ENCODE results near the gene XCL2. TPM values are rescaled to one million over a fixed set of nuclear protein-coding genes. Genes with fewer than 3 reads are reported as not detected.

The XCL2 gene
- total RNA-seq, 1 donor from 2014 or later = not detected

GRCh38 chr1:168555508-168556046 is 11.8 kb upstream of the XCL2 start:
- Mint-ChIP-seq H3K4me3 (ENCODE audit: low read depth) (no peak overlapping the region), H3K27ac (no peak overlapping the region), H3K36me3 (ENCODE audit: insufficient read depth) (no peaks in the 10 kb centered on the region), H3K4me1 (ENCODE audit: low read depth) (peaks cover 18% of the 10 kb centered on the region), H3K9me3 (ENCODE audit: low read depth) (no peaks in the 10 kb centered on the region), H3K27me3 (no peaks in the 10 kb centered on the region)
- DNase-seq (ENCODE audit: low spot score, unreplicated experiment) = no peak
- TF ChIP-seq, protein P1, sequence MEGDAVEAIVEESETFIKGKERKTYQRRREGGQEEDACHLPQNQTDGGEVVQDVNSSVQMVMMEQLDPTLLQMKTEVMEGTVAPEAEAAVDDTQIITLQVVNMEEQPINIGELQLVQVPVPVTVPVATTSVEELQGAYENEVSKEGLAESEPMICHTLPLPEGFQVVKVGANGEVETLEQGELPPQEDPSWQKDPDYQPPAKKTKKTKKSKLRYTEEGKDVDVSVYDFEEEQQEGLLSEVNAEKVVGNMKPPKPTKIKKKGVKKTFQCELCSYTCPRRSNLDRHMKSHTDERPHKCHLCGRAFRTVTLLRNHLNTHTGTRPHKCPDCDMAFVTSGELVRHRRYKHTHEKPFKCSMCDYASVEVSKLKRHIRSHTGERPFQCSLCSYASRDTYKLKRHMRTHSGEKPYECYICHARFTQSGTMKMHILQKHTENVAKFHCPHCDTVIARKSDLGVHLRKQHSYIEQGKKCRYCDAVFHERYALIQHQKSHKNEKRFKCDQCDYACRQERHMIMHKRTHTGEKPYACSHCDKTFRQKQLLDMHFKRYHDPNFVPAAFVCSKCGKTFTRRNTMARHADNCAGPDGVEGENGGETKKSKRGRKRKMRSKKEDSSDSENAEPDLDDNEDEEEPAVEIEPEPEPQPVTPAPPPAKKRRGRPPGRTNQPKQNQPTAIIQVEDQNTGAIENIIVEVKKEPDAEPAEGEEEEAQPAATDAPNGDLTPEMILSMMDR (IDR thresholded peaks at IDR 0.05; ENCODE audit: unreplicated experiment) = no peak

GRCh38 chr1:168554603-168555483 is 11.0 kb upstream of the XCL2 start:
- Mint-ChIP-seq H3K27me3 (no peaks in the 10 kb centered on the region), H3K27ac (peak overlapping the region; percentile 77), H3K36me3 (ENCODE audit: insufficient read depth) (no peaks in the 10 kb centered on the region), H3K9me3 (ENCODE audit: low read depth) (no peaks in the 10 kb centered on the region), H3K4me3 (ENCODE audit: low read depth) (no peak overlapping the region), H3K4me1 (ENCODE audit: low read depth) (peaks cover 18% of the 10 kb centered on the region)
- TF ChIP-seq, protein P1 (IDR thresholded peaks at IDR 0.05; ENCODE audit: unreplicated experiment) = no peak
- DNase-seq (ENCODE audit: low spot score, unreplicated experiment) = no peak

DNA sequence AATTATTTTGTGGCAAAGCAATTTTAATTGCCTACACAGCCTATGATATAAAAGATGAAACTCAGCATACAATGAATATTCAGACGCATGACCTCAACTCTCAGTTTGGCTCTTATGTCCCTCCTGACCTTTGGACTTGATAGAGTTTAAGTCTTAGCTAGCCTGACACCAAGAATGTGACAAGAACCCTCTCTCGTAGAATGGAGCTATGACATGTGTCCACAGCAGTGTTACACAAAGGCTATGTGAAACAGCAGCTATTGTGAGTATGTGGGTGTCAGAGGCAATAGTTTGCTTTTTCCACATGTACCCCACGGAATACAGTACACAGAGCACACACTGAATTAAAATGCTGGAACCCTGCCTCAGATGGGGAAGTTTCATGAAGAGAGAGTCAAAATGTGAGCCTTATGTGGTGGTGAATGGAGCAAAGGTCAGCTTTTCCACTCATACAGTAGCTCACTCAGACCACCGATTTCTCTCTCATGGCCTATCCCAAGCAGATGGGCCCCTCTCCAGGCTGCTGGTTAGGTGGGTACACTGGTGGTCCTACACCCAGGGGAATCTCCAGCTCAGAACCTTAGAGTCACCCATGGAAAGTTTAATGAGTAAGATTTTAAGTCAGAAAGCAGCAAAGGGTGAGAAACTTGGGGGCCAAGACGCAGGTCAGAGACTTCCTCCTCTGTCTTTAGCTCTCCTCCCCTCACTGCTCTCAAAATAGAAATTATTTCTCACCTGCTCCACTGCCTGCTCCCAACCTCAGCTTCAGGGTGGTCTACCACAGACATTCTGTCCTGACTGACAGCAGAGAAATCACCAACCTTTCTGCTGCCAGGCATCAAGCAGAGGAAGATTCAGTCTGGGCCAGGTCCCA is 10.1 kb upstream of the XCL2 start:
- Mint-ChIP-seq H3K4me3 (ENCODE audit: low read depth) (no peak overlapping the region), H3K27me3 (no peaks in the 10 kb centered on the region), H3K36me3 (ENCODE audit: insufficient read depth) (no peaks in the 10 kb centered on the region), H3K27ac (no peak overlapping the region), H3K4me1 (ENCODE audit: low read depth) (peaks cover 18% of the 10 kb centered on the region), H3K9me3 (ENCODE audit: low read depth) (no peaks in the 10 kb centered on the region)
- TF ChIP-seq, protein P1 (IDR thresholded peaks at IDR 0.05; ENCODE audit: unreplicated experiment) = no peak
- DNase-seq (ENCODE audit: low spot score, unreplicated experiment) = no peak

- Mint-ChIP-seq H3K27ac (no peak overlapping the region), H3K27me3 (no peaks in the 10 kb centered on the region), H3K4me1 (ENCODE audit: low read depth) (peaks cover 18% of the 10 kb centered on the region), H3K36me3 (ENCODE audit: insufficient read depth) (peaks cover 2% of the 10 kb centered on the region), H3K4me3 (ENCODE audit: low read depth) (no peak overlapping the region), H3K9me3 (ENCODE audit: low read depth) (peaks cover 6% of the 10 kb centered on the region)
- TF ChIP-seq, protein P1 (IDR thresholded peaks at IDR 0.05; ENCODE audit: unreplicated experiment) = no peak
- no peak for DNase-seq (ENCODE audit: low spot score, unreplicated experiment)
Observed at GRCh38 chr1:168552961-168553360, 9.2 kb upstream of the XCL2 start.

DNA sequence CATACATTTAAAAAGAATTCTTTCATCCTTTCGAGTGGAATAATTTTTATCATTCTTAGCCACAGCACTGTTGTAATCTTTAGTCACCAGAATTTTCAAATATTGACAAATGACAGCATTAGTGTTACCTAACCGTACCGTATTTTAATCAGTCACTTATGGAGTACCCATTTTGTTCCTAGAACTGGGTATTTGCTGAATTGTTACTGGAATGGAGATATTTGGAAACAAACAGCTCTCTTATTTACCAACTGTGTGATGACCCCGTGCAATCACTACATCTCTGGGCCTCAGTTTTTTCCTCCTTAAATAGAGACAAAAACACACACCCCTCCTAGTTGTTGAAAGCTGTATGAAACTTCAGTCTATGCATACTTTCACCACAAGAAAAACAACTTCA is 7.9 kb upstream of the XCL2 start:
- H3K27ac Mint-ChIP-seq = no peak overlapping the region
- H3K4me3 Mint-ChIP-seq (ENCODE audit: low read depth) = no peak overlapping the region
- TF ChIP-seq, protein P1 (IDR thresholded peaks at IDR 0.05; ENCODE audit: unreplicated experiment) = no peak
- no peak for DNase-seq (ENCODE audit: low spot score, unreplicated experiment)
- H3K36me3 Mint-ChIP-seq (ENCODE audit: insufficient read depth) = peaks cover 5% of the 10 kb centered on the region
- H3K4me1 Mint-ChIP-seq (ENCODE audit: low read depth) = peaks cover 16% of the 10 kb centered on the region
- H3K9me3 Mint-ChIP-seq (ENCODE audit: low read depth) = peaks cover 10% of the 10 kb centered on the region
- H3K27me3 Mint-ChIP-seq = no peaks in the 10 kb centered on the region

Data from progenitor cell of endocrine pancreas (in vitro differentiated cells).